ENCODE measurements around the gene KCNK3. TPM values are rescaled to one million over a fixed set of nuclear protein-coding genes. Genes with fewer than 3 reads are reported as not detected.

Gene KCNK3
- total RNA-seq, 6 experiments from 2014 or later = not detected

- H3K9me3 Mint-ChIP-seq = no peaks in the 10 kb centered on the region
- H3K27ac Mint-ChIP-seq = no peak overlapping the region
- TF ChIP-seq, protein P1, sequence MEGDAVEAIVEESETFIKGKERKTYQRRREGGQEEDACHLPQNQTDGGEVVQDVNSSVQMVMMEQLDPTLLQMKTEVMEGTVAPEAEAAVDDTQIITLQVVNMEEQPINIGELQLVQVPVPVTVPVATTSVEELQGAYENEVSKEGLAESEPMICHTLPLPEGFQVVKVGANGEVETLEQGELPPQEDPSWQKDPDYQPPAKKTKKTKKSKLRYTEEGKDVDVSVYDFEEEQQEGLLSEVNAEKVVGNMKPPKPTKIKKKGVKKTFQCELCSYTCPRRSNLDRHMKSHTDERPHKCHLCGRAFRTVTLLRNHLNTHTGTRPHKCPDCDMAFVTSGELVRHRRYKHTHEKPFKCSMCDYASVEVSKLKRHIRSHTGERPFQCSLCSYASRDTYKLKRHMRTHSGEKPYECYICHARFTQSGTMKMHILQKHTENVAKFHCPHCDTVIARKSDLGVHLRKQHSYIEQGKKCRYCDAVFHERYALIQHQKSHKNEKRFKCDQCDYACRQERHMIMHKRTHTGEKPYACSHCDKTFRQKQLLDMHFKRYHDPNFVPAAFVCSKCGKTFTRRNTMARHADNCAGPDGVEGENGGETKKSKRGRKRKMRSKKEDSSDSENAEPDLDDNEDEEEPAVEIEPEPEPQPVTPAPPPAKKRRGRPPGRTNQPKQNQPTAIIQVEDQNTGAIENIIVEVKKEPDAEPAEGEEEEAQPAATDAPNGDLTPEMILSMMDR (IDR thresholded peaks at IDR 0.05) = no peak
- peaks cover 36% of the 10 kb centered on the region for H3K4me1 Mint-ChIP-seq (ENCODE audit: low read depth)
- no peak for DNase-seq
- H3K27me3 Mint-ChIP-seq (ENCODE audit: insufficient read depth) = peaks cover 10% of the 10 kb centered on the region
- no peak overlapping the region for H3K4me3 Mint-ChIP-seq
- H3K36me3 Mint-ChIP-seq (ENCODE audit: low read depth) = peaks cover 5% of the 10 kb centered on the region; the same call in 1 of the 2 replicates
Observed at GRCh38 chr2:26754539-26754938, 62.0 kb downstream of the KCNK3 start.

DNA sequence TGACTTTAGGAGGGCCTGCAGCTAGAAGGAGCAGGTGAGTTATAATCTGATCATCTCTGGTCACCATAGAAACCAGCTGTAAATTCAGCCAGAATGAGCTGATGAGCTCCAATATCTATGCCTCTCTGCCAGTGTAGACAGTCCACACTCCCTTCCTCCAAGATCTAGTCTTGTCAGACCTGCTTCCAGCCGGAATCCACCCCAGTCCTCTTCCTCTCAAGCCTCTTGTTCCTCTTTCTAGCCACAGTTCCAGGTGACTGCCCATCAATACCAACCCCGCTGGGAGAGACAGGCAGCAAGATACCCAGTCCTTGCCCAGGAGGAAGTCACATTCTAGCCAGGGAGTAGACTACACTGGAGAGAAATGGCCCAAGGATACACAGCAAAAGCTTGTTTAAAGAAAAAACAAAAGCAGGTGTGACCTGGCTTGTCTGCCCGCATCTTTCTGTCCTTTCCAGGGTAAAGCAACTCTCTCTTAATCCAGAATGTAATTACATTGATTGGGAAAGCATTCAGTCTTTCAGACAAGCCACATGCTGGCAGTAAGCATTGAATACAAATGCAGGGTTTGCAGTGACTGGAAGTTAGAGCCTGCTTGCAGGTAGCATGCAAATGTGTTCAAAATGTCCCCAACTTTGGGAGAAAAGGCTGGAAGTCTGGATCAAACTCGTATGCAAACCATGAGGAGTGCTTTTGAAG is 62.6 kb downstream of the KCNK3 start:
- peaks cover 30% of the 10 kb centered on the region for H3K4me1 Mint-ChIP-seq (ENCODE audit: low read depth)
- no peaks in the 10 kb centered on the region for H3K9me3 Mint-ChIP-seq
- H3K27ac Mint-ChIP-seq = no peak overlapping the region

DNA sequence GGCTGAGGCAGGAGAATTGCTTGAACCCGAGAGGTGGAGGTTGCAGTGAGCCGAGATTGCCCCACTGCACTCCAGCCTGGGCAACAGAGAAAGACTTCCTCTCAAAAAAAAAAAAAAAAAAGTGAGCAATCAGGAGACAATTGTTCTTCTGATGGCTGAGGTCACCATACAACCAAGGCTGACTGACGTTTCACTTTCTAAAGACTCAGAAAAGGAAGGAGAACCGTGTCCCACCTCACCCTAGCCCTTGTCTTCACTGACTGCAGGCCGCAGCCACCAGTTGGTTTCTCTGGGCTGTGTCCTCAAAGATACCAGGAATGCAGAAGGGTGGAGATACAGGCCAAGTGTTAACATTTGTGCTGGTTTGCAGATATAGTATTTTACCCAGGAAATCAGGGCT is 63.8 kb downstream of the KCNK3 start:
- Mint-ChIP-seq H3K9me3 (no peaks in the 10 kb centered on the region), H3K27ac (no peak overlapping the region), H3K27me3 (ENCODE audit: insufficient read depth) (peaks cover 10% of the 10 kb centered on the region), H3K4me1 (ENCODE audit: low read depth) (peaks cover 21% of the 10 kb centered on the region), H3K4me3 (no peak overlapping the region), H3K36me3 (ENCODE audit: low read depth) (peaks cover 2% of the 10 kb centered on the region; the same call in 1 of the 2 replicates)
- TF ChIP-seq, protein P1 (IDR thresholded peaks at IDR 0.05) = no peak
- no peak for DNase-seq

More for the DNA sequence above, 62.6 kb downstream of the KCNK3 start:
- Mint-ChIP-seq H3K4me3 (no peak overlapping the region), H3K36me3 (ENCODE audit: low read depth) (peaks cover 5% of the 10 kb centered on the region; the same call in 1 of the 2 replicates), H3K27me3 (ENCODE audit: insufficient read depth) (peaks cover 10% of the 10 kb centered on the region)
- no peak for DNase-seq
- TF ChIP-seq, protein P1 (IDR thresholded peaks at IDR 0.05) = no peak

DNA sequence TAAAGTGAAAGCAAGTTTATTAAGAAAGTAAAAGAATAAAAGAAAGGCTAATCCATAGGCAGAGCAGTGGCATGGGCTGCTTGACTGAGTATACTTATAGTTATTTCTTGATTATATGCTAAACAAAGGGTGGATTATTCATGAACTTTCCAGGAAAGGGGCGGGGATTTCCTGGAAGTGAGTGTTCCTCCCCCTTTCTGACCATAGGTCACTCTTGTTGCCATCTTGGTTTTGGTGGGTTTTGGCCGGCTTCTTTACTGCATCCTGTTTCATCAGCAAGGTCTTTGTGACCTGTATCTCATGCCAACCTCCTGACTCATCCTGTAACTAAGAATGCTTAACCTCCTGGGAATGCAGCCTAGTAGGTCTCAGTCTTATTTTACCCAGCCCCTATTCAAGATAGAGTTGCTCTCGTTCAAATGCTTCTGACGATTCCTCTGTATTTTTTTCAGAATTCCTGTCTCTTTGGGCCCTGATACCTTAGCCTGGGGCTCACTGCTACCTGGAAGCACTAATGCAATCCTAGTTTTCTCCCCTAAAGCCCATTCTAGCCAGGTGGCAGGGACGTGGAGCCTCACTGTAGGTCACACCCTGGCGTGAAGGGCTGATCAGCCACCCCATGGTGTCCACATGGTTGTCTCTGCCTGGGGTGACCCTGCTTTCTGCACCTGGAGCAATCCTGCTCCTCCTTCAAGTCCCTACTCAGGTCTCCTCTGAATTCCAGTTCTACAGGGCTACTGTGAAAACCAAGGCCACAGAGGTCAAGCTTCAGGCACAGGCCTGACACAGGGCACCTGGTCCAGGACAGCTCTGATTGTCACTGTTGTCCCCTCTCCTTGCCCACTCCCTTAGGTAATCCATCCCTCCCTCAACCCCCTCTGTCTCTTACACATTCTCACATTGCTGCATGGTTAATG is 65.6 kb downstream of the KCNK3 start:
- no peaks in the 10 kb centered on the region for H3K36me3 Mint-ChIP-seq (ENCODE audit: low read depth)
- peak; percentile 99 for DNase-seq
- peaks cover 10% of the 10 kb centered on the region for H3K27me3 Mint-ChIP-seq (ENCODE audit: insufficient read depth)
- H3K27ac Mint-ChIP-seq = peak overlapping the region; percentile 87
- H3K4me3 Mint-ChIP-seq = peak overlapping the region; percentile 60
- H3K9me3 Mint-ChIP-seq = no peaks in the 10 kb centered on the region
- TF ChIP-seq, protein P1 (IDR thresholded peaks at IDR 0.05) = no peak
- peaks cover 21% of the 10 kb centered on the region for H3K4me1 Mint-ChIP-seq (ENCODE audit: low read depth)

DNA sequence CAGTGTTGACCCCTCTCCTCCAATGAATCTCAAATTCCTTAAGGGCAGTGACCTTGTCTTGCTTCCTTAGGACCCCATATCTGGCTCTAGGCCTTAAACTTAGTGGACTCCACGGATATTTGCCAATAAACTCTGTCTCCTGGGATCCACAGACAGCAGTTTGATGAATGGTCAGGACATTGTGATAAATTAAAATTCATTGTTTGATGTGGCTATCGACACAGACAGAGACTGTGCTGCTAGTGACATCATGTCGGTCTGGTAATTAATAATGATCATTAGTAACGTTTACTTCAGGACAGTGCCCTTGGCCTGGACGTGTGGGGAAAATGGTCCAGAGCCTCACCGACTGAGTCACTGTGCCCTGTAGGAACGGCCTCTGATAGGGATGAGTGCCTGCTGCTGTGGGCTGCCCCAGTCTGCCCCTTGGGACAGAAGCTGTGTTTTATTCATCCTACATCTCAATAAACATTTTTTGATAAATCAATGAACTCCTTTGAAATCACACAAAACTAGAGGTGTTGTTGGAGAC is 66.3 kb downstream of the KCNK3 start:
- no peak for DNase-seq
- Mint-ChIP-seq H3K36me3 (ENCODE audit: low read depth) (no peaks in the 10 kb centered on the region), H3K4me3 (peak overlapping the region; percentile 60; the same call in 1 of the 2 replicates), H3K27ac (peak overlapping the region; percentile 87), H3K27me3 (ENCODE audit: insufficient read depth) (peaks cover 10% of the 10 kb centered on the region), H3K4me1 (ENCODE audit: low read depth) (peaks cover 21% of the 10 kb centered on the region), H3K9me3 (no peaks in the 10 kb centered on the region)
- TF ChIP-seq, protein P1 (IDR thresholded peaks at IDR 0.05) = no peak
